AG04450 (cell line): ENCODE data around the gene METTL27. TPM values are rescaled to one million over a fixed set of nuclear protein-coding genes. Genes with fewer than 3 reads are reported as not detected.

ENCODE experiments used
- CTCF ChIA-PET: fragments of 300-600, 350-600 bp; formaldehyde crosslinking; extraction: SDS; loops from one replicate; lab custom pipeline; 2022; ENCODE audit warnings: antibody characterized with exemption, inconsistent platforms; lab: Charles Lee
- POLR2A ChIA-PET: fragments of 350-600 bp; formaldehyde crosslinking; extraction: SDS; loops from one replicate; lab custom pipeline; 2021; ENCODE audit warnings: antibody characterized with exemption, inconsistent platforms; lab: Yijun Ruan, JAX
- DNase-seq: peaks from one replicate; pipeline ENCODE4 v3.0.0-alpha.2; 2011; ENCODE audit warnings: low read depth, low spot score
- H3K27ac ChIP-seq: one replicate; pipeline ENCODE4 v1.5.1; 2012; ENCODE audit warnings: low read depth, low read length, control low read depth
- H3K27me3 ChIP-seq: one replicate; pipeline ENCODE4 v1.6.0; 2012; ENCODE audit warnings: low read length; ENCODE audit not compliant: control insufficient read depth, insufficient read depth
- H3K4me3 ChIP-seq: 2 replicates; pipeline ENCODE4 v1.5.1; 2011; ENCODE audit warnings: mild to moderate bottlenecking, low read depth, low read length, control low read depth
- H3K9me3 ChIP-seq: 2 replicates; pipeline ENCODE4 v1.5.1; 2012; ENCODE audit warnings: low read length; ENCODE audit not compliant: control insufficient read depth, insufficient read depth
- CTCF ChIP-seq: IDR thresholded peaks from 2 replicates; pipeline ENCODE4 v1.5.1; 2011; ENCODE audit warnings: low read depth, low read length, control low read depth, inconsistent platforms
- polyA plus RNA-seq: library from polyadenylated mRNA; depleted of rRNA; stranded (reverse); fragments of >200 nt; gene quantifications from 2 replicates; pipeline ENCODE4 v1.2.3, GENCODE V29; 2011

The METTL27 gene
- polyA plus RNA-seq, 1 experiment: 2.6 TPM

GRCh38 chr7:73861305-73861704 lies 19.0 kb upstream of the METTL27 start:
- no peak for TF ChIP-seq CTCF
- CTCF ChIA-PET: interaction anchor here (1.0 kb wide), 2 partner anchors 49 to 345 kb away, joined by 4 read pairs; no protein-coding TSS in a partner anchor

GRCh38 chr7:73860859-73861258 lies 18.5 kb upstream of the METTL27 start, which contains the start of gene TMEM270:
TMEM270 (plus strand) TSS chr7:73861159; CDS start chr7:73861195, 36 bp downstream.
- Histone ChIP-seq H3K9me3 (no peaks in the 10 kb centered on the region; the same call in 1 of the 2 replicates), H3K4me3 (no peak within 1 kb of the TSS), H3K27ac (no peak within 1 kb of the TSS), H3K27me3 (no peaks in the 10 kb centered on the region)
- POLR2A ChIA-PET: no interaction called here
- CTCF ChIA-PET: interaction anchor here (1.0 kb wide), 1 partner anchor 49 kb away, joined by 4 read pairs; no protein-coding TSS in a partner anchor
- TF ChIP-seq CTCF: no peak
- DNase-seq: no peak

More at GRCh38 chr7:73861305-73861704, 19.0 kb upstream of the METTL27 start:
- H3K27ac ChIP-seq: no peak overlapping the region
- no peaks in the 10 kb centered on the region; the same call in 1 of the 2 replicates for H3K9me3 ChIP-seq
- no peak overlapping the region for H3K4me3 ChIP-seq
- POLR2A ChIA-PET: no interaction called here
- no peaks in the 10 kb centered on the region for H3K27me3 ChIP-seq
- DNase-seq: no peak

GRCh38 chr7:73858807-73859206 lies 16.5 kb upstream of the METTL27 start:
- ChIA-PET POLR2A (interaction anchor here (0.7 kb wide), 1 partner anchor 225 kb away, joined by 4 read pairs; the partner anchor contains the start of gene LIMK1), CTCF (interaction anchor here (0.7 kb wide), 2 partner anchors 33 to 543 kb away, joined by 3 read pairs; no protein-coding TSS in a partner anchor)
- no peak for DNase-seq
- no peaks in the 10 kb centered on the region; the same call in 1 of the 2 replicates for H3K9me3 ChIP-seq
- H3K4me3 ChIP-seq: no peak overlapping the region
- H3K27me3 ChIP-seq: no peaks in the 10 kb centered on the region
- no peak for TF ChIP-seq CTCF
- H3K27ac ChIP-seq: no peak overlapping the region

GRCh38 chr7:73856941-73857340 lies 14.6 kb upstream of the METTL27 start:
- ChIA-PET CTCF (interaction anchor here (0.7 to 1.1 kb wide), 3 partner anchors 52 to 254 kb away, joined by 3 to 7 read pairs (median 5); no protein-coding TSS in a partner anchor), POLR2A (no interaction called here)
- no peak for DNase-seq
- H3K27ac ChIP-seq: no peak overlapping the region
- TF ChIP-seq CTCF: no peak
- H3K27me3 ChIP-seq: no peaks in the 10 kb centered on the region
- H3K4me3 ChIP-seq: no peak overlapping the region
- H3K9me3 ChIP-seq: no peaks in the 10 kb centered on the region; the same call in 1 of the 2 replicates

GRCh38 chr7:73852500-73852899 lies 10.2 kb upstream of the METTL27 start:
- no peak overlapping the region for H3K4me3 ChIP-seq
- CTCF ChIA-PET: no interaction called here
- DNase-seq: no peak
- no peaks in the 10 kb centered on the region; the same call in 1 of the 2 replicates for H3K9me3 ChIP-seq
- H3K27ac ChIP-seq: no peak overlapping the region
- POLR2A ChIA-PET: no interaction called here
- TF ChIP-seq CTCF: no peak
- H3K27me3 ChIP-seq: no peaks in the 10 kb centered on the region
